ENCODE data around the gene STK32C.
"Not testable (repeated sequence)": the region's sequence is repeated elsewhere in the genome, so short reads cannot be mapped to it uniquely, and the experiment has no call there.

STK32C gene

GRCh38 chr10:132279873-132280645 lies 27.7 kb downstream of the STK32C start:
- DNase-seq = no peak

- no peak for DNase-seq
These were observed 30.4 kb downstream of the STK32C start for GRCh38 chr10:132277311-132277741.

GRCh38 chr10:132276706-132277105 lies 31.0 kb downstream of the STK32C start:
- DNase-seq = no peak

GRCh38 chr10:132276179-132276675 lies 31.5 kb downstream of the STK32C start:
- no peak for DNase-seq

- no peak for DNase-seq
These were observed 32.1 kb downstream of the STK32C start for GRCh38 chr10:132275426-132276178.

DNA sequence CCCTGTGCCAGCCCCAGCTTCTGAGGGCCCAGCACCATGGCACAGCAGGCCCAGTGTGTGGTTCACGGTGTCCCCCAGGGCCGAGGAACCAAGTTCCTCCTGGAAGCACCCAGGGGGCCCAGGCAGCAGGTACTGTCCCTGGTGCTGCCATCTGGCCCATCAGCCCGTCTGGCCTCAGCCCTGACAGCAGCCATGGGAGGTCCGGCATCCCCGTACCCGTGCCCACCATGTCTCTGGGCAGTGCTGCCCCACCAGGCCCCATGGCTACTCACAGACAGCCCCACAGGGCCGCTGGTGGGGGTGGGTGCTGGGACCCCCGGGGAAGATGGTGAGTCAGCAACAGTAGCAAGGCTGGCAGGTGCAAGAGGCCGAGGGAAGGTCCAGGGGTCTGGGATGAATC lies 32.8 kb downstream of the STK32C start:
- no peak for DNase-seq

- DNase-seq = no peak
These were observed 33.2 kb downstream of the STK32C start for GRCh38 chr10:132274581-132274980.

GRCh38 chr10:132273966-132274365 lies 33.8 kb downstream of the STK32C start:
- DNase-seq = no peak

GRCh38 chr10:132273304-132273944 lies 34.3 kb downstream of the STK32C start:
- no peak for DNase-seq

- DNase-seq = no peak
These were observed 35.3 kb downstream of the STK32C start for GRCh38 chr10:132272231-132272971.

GRCh38 chr10:132271458-132272230 lies 36.1 kb downstream of the STK32C start:
- DNase-seq = no peak

GRCh38 chr10:132270721-132271457 lies 36.9 kb downstream of the STK32C start:
- DNase-seq = no peak

- DNase-seq = no peak
These were observed 37.5 kb downstream of the STK32C start for GRCh38 chr10:132270256-132270655.

- DNase-seq = no peak
These were observed 38.2 kb downstream of the STK32C start for GRCh38 chr10:132269266-132270230.

GRCh38 chr10:132267916-132268315 lies 39.8 kb downstream of the STK32C start:
- DNase-seq = not testable (repeated sequence)

DNA sequence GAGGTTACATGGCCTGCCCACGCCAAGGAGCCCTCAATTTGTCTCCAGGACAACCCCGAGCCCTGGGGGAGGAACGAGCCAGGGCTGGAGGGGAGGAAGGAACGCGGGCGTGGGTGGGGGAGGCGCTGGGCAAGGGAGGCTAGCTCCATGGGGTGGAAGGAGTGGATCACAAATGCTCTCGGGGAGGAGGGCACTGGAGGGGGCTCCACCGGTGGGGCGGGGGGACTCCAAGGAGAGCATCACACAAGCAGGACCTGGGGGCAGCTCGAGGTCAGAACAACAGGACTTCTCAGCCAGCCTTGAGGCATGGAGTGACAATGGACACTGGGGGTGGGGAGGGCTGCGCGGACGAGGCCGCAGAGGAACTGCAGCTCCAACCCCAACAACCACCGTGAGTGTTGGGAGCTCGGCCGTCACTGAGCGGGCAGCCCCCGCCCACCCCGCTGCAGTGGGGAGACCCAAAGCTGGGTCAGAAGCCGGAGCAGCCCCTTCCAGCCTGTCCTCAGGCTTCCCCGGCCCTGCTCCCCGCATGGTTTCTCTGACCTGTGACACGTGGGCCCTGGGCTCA lies 41.1 kb downstream of the STK32C start:
- no peak for DNase-seq

DNA sequence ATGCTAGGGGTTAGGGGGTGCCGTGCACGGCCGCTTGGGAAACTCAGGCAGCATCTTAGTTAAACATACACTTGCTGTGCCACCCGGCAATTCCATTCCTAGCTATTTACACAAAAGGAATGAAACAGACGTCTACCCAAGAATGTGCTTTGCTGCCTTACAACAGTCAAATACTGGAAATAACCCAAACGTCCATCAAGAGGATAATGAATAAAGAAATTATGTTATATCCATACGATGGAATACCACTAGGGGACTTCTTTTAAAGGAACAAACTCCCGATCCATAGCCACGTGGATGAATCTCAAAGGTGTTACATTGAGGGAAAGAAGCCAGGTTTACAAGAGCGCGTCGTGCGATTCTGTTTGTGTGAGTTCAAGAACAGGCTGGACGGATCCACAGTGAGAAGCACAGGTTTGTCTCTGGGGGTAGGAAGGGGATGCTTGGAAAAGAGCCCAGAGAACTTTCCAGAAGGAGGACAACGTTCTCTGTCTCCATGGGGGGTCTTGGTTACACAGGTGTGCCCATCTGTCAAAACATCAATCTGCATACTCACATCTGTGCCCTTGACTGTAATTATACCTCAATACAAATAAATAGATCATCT lies 41.8 kb downstream of the STK32C start:
- DNase-seq = no peak

DNA sequence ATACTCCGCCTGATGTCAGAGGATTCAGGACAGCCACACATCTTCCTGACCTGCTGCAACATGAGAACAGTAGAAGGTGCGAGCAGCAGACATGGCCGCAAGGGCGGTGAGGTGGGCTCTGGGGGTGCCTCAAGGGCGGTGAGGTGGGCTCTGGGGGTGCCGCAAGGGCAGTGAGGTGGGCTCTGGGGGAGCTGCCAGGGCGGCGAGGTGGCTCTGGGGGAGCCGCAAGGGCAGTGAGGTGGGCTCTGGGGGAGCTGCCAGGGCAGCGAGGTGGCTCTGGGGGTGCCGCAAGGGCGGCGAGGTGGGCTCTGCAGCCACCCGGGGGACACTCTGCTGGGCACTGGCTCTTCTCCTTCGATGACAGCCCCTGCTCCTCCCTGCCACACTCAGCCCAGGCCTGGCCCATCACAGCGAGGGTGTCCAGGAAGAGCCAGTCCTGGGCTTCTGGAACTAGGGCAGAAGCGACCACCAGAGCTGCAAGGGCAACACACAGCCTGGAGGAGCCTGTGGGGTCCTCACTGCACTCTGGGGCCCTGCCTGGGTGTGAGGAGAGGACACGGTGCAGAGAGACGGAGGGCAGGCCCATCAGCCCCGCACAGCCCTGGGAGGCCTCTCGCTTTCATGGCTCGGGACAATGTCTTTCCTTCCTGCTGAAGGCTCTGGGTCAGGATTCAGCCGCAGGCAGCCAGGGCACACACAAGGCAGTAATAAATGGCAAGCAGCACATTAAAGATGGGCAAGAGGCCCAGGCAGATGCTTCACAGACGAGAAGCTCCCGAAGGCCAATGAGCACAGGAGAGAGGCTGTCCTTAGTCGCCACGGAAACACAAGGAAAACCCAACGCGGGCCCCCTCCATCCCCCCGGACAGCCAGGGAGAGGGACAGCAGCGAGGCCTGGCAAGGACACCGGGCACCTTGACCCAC lies 42.5 kb downstream of the STK32C start:
- no peak for DNase-seq
